ENCODE data around the gene ZEB2.

Gene ZEB2

GRCh38 chr2:144526831-144527230 lies 6.9 kb upstream of the ZEB2 start:
- DNase-seq = no peak

- peak; percentile 29 for DNase-seq
These were observed 4.4 kb upstream of the ZEB2 start for GRCh38 chr2:144524118-144525009.

GRCh38 chr2:144523596-144524117 lies 3.7 kb upstream of the ZEB2 start:
- no peak for DNase-seq

GRCh38 chr2:144522897-144523595 lies 3.1 kb upstream of the ZEB2 start:
- DNase-seq = no peak

GRCh38 chr2:144522176-144522896 lies 2.4 kb upstream of the ZEB2 start:
- DNase-seq = no peak

GRCh38 chr2:144521686-144522085 lies 1.8 kb upstream of the ZEB2 start:
- DNase-seq = no peak

- DNase-seq = peak; percentile 53
These were observed 1.0 kb upstream of the ZEB2 start for GRCh38 chr2:144520756-144521487.

- DNase-seq = no peak
These were observed 354 bp downstream of the ZEB2 start for GRCh38 chr2:144519597-144519933.

- no peak for DNase-seq
These were observed 947 bp downstream of the ZEB2 start for GRCh38 chr2:144518748-144519596.

GRCh38 chr2:144517866-144518747 lies 1.8 kb downstream of the ZEB2 start:
- DNase-seq = no peak

GRCh38 chr2:144516981-144517865 lies 2.7 kb downstream of the ZEB2 start:
- peak; percentile 58 for DNase-seq

GRCh38 chr2:144516411-144516980 lies 3.4 kb downstream of the ZEB2 start:
- DNase-seq = no peak

- DNase-seq = no peak
These were observed 4.1 kb downstream of the ZEB2 start for GRCh38 chr2:144515696-144516410.

- DNase-seq = no peak
These were observed 4.7 kb downstream of the ZEB2 start for GRCh38 chr2:144515099-144515695.

GRCh38 chr2:144514616-144515091 lies 5.3 kb downstream of the ZEB2 start:
- no peak for DNase-seq

GRCh38 chr2:144513388-144514101 lies 6.4 kb downstream of the ZEB2 start:
- no peak for DNase-seq

- DNase-seq = no peak
These were observed 7.0 kb downstream of the ZEB2 start for GRCh38 chr2:144512891-144513351.

Data from NCI-H446 treated with DMSO at 0.1 percent for 48 hours (cell line).